D341Med (cell line): ENCODE data around the gene FBXW10B.
"Not testable (repeated sequence)": the region's sequence is repeated elsewhere in the genome, so short reads cannot be mapped to it uniquely, and the experiment has no call there.

Experiments used
- DNase-seq: peaks from one replicate; pipeline ENCODE4 v3.0.0; 2012; ENCODE audit warnings: low spot score

Gene FBXW10B

DNA sequence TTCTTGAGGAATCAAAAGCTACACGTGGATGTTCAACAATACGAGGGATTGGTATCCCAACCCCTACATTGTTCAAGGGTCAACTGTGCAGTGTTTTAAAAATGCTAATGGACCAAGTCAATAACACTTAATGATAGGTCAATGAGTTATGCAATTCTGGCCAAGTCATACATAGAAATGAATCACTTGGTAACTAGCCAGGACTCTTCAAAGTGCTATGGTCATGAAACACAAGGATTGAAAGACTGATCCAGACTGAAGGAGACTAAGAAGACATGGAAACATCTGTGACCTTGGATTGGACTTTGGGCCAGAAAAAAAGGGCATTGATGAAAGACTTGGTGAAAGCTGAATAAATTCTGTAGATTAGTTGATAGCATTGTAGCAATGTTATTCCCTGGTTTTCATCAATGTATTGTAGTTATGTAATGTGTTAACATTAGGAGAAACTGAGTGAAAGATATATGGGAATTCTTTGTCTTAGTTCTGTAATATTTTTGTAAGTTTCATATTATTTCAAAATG, 11.5 kb upstream of the FBXW10B start:
- DNase-seq, result not testable (repeated sequence)

- DNase-seq, result not testable (repeated sequence)
Measured at GRCh38 chr17:15629991-15630390, 10.5 kb upstream of the FBXW10B start.

DNA sequence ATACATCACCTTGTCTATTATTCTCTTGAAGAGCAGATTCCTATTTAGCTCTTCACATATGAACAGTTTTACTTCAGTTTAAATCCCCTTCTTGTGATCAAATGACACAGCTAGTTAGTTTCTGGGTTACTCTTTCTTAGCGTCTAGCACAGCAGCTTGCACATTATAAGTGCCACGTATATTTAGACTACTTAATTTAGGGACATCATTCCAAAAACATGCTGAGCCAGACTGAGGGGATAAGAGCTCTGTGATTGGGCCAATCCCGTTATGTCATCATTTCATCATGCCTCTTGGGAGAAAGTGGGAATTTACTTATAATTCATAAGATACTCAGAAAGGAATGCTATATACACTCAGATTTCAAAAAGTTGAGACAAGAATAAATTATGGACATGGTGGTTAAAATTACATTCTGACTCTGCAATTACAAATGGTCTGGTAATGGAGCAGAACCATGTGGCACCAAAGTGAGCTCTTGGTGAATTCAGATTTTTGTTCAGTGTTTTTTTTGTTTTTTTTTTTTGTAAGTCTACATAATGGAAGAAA, 4.2 kb upstream of the FBXW10B start:
- not testable (repeated sequence) for DNase-seq

DNA sequence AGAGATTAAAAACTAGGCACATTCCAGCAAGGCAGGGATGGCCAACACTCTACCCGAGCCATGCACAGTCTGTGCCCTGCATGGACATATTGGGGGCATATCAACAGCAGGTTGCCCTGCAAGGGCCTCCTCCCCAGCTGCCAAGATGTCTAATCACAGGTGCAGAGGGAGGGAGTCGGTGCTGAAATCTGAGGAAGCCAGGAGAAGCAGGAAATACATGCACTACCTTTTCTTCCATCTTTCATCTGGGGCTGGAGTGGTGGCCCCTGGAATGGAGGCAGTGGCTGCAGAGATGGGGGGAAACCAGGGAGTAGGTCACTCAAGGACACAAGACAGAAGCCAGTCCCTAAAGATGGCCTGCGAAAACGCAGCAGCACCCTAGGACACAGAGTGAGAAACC, 3.8 kb upstream of the FBXW10B start:
- not testable (repeated sequence) for DNase-seq

- not testable (repeated sequence) for DNase-seq
Measured at GRCh38 chr17:15622124-15622523, 2.6 kb upstream of the FBXW10B start.

DNA sequence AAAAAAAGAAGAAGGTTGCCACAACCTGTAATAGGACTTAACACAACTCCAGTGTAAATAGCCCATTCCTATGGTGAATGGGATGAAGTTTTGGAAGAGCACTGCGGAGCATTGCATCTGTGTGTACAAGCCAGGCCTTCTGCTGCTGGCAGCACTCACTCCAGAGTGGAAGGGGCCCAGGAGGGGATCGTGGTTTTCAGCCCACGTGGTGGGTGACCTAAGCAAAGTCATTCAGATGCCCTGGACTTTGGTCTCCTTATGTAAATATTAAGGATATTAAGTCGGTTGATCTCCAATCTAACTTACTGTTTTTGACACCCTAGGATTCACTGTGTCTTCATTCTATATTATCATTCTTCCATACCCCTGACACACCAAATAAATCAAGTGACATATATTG, 2.7 kb downstream of the FBXW10B start:
- DNase-seq, result not testable (repeated sequence)

DNA sequence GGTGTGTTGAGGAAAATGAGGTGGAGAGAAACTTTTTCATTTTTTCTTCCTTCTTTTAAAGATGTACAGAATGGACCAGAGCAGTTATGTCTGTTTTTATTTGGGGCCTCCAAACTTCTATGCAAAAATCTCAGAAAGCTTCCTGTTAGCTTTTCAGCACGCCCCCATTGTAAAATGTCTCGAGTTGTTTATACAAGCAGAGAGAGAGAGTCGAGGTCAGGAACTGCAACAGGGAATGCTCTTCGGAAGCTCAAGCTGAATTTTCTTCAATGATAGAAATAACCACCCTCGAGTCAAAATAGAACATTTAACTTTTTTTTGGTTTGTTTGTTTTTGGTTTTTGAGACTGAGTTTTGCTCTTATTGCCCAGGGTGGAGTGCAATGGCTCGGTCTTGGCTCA, 3.7 kb downstream of the FBXW10B start:
- DNase-seq, result not testable (repeated sequence)

GRCh38 chr17:15613111-15613510, 6.4 kb downstream of the FBXW10B start:
- DNase-seq, result not testable (repeated sequence)

- not testable (repeated sequence) for DNase-seq
Measured at GRCh38 chr17:15592960-15593359, 26.5 kb downstream of the FBXW10B start.

DNA sequence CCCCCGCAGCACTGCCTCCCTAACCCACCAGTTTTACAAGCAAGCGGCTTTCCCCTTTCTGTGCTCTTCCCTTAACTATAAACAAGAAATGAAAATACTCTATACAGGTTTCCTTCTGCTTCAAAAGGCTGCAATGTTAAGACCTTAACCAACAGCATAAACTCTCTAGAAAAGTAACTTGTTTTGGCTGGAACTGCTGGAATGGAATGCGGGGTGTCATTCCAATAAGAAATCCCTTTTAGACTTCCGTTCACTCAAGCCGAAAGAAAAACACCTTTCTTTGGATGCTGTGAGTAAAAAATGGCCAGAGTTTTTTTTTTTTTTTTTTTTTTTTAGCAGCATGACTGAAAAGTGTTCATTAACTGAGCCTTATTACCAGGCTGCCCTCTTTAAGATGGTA, 27.5 kb downstream of the FBXW10B start:
- not testable (repeated sequence) for DNase-seq

GRCh38 chr17:15590844-15591243, 28.7 kb downstream of the FBXW10B start:
- DNase-seq, result not testable (repeated sequence)

GRCh38 chr17:15589544-15590536, 29.7 kb downstream of the FBXW10B start:
- not testable (repeated sequence) for DNase-seq

- not testable (repeated sequence) for DNase-seq
Measured at GRCh38 chr17:15588017-15588416, 31.5 kb downstream of the FBXW10B start.

DNA sequence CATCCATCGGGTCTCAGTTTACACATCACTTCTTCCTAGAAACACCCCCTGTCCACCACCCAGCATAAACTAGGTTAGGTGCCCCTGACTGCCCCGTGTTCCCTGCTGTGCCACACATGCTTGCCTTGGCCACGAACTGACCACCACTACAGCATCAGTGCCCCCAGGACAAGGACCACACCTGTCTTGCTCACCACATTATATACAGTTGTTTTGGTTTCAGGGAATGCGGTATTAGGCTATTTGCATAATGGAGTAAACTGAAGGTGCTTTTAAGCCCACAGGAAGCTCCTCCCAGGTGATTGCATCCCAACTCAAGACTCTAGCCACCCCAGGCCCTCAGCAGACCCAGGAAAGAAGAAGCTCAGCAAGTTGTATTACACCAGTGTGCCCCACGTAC, 36.2 kb downstream of the FBXW10B start:
- DNase-seq, result not testable (repeated sequence)

DNA sequence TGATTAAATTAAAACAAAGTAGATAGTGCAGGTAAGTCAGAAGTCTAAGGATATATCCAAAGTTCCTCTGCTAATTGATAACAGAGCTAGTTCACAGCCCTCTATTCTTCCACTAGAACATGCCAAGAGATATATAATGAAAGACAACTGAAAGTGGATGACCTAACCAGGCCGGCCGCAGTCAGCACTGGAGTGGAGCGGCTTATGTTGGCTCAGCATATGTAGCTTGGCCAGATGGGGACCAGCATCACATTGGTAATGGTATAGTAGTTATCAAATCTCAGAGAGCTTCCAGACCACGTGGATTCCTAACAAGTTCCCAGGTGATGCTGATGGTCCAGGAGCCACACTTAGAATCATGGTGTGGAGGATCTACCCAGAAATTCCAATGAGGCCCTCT, 38.0 kb downstream of the FBXW10B start:
- DNase-seq, result not testable (repeated sequence)

DNA sequence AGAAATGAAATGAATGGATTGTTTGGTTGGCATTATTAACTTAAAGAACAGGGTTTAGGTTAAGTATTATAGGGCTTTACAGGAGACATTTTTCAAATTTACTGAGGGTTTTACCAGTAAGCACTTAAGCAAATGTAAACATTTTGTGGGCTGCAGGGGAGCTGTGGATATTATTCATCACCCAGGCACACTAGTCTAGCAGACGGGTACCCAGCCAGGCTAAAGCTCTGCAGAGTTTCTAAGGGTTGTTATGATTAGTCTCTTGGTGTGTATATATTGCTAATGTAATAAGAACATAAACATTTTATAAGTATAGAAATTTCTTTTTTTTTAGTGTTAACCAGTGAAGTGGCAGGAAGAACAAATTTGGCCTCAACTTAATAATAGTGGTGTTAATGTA, 42.7 kb downstream of the FBXW10B start:
- not testable (repeated sequence) for DNase-seq

- DNase-seq, result not testable (repeated sequence)
Measured at GRCh38 chr17:15574660-15575059, 44.8 kb downstream of the FBXW10B start.

DNA sequence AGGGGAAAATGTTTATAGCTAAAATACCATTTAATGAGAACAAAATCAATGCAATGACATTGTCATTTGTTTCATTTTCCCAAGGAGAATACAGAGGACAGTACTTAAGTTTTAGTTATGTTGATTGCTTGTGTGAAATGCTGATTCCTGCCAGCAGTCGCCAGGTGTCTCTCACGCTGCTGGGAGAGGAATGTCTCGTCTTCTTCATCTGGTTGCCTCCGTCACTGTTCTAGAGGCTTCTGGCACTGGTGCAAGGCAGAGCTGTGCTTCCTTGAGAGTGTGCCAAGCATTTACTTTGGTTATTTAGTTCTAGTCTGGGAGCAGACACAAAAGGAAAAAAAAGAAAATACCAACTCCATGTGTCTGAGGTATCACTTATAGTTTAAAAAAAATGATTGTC, 45.6 kb downstream of the FBXW10B start:
- DNase-seq, result not testable (repeated sequence)
